Esophagus squamous epithelium (tissue), 5 donors: ENCODE data around the gene ACVR1B. TPM values are rescaled to one million over a fixed set of nuclear protein-coding genes. Genes with fewer than 3 reads are reported as not detected.

Experiments
- DNase-seq: peaks from one replicate; lab custom pipeline; 2025; lab: John Stamatoyannopoulos, UW
- H3K27ac ChIP-seq, 4 donors: fragments of 200-600 bp; sonication (generic); one replicate each; pipeline ENCODE4 v1.5.1; 2016 to 2019; ENCODE audit warnings: mild to moderate bottlenecking in 1 of 4
- H3K27me3 ChIP-seq, 4 donors: fragments of 200-600 bp; sonication (generic); 1 replicate in 3 of 4; 2 replicates in 1 of 4; pipeline versions ENCODE4 v1.5.1 to v1.6.0; 2017 to 2021; ENCODE audit warnings: antibody characterized with exemption in 1 of 4
- H3K36me3 ChIP-seq, 3 donors: fragments of 200-600 bp; sonication (generic); one replicate each; pipeline ENCODE4 v1.5.1; 2016 to 2019
- H3K4me1 ChIP-seq, 3 donors: fragments of 200-600 bp; sonication (generic); one replicate each; pipeline ENCODE4 v1.5.1; 2017 to 2019
- H3K4me3 ChIP-seq, 4 donors: fragments of 200-600 bp; sonication (generic); 1 replicate in 3 of 4; 2 replicates in 1 of 4; pipeline ENCODE4 v1.5.1; 2016 to 2019; ENCODE audit warnings: mild to moderate bottlenecking in 2 of 4, moderate library complexity in 1 of 4
- H3K9me3 ChIP-seq, 3 donors: fragments of 200-600 bp; sonication (generic); one replicate each; pipeline ENCODE4 v1.5.1; 2016 to 2019
- POLR2A ChIP-seq, 4 donors: fragments of 450-650 bp; IDR thresholded peaks; one replicate each; pipeline ENCODE4 v1.6.1; 2017; ENCODE audit warnings: antibody characterized with exemption in 4 of 4, mild to moderate bottlenecking in 4 of 4, moderate library complexity in 3 of 4
- WGBS, 2 donors: methylation state at CpG; one replicate each; pipeline ENCODE4 v1.1.5; 2018; 5-methylcytosine and 5-hydroxymethylcytosine counted together
- intact Hi-C: fragments of 100-400 bp; cut with DNase I; formaldehyde crosslinking; loops from one replicate; pipeline ENCODE4 v1.15.0; 2022
- total RNA-seq, 4 donors: library from RNA; depleted of rRNA; stranded (reverse); fragments of >200 nt; gene quantifications; one replicate each; pipeline ENCODE4 v1.1.0, GENCODE V29; 2016
- TF ChIP-seq, protein P1 (sequence below), 6 experiments: fragments of 450-650 bp in 4 of 6; fragments of 200-600 bp in 2 of 6; sonication (generic) in 2 of 6; IDR thresholded peaks; one replicate each; pipeline ENCODE4 v1.5.1; 2016 to 2019; ENCODE audit warnings: antibody characterized with exemption in 6 of 6, mild to moderate bottlenecking in 4 of 6, moderate library complexity in 4 of 6
- donor health status: DM: yes; HTN: yes; CAD: no.

The ACVR1B gene
- total RNA-seq, 4 donors from 2014 or later, result 11.4 to 31.7 (median 16.8) TPM

DNA sequence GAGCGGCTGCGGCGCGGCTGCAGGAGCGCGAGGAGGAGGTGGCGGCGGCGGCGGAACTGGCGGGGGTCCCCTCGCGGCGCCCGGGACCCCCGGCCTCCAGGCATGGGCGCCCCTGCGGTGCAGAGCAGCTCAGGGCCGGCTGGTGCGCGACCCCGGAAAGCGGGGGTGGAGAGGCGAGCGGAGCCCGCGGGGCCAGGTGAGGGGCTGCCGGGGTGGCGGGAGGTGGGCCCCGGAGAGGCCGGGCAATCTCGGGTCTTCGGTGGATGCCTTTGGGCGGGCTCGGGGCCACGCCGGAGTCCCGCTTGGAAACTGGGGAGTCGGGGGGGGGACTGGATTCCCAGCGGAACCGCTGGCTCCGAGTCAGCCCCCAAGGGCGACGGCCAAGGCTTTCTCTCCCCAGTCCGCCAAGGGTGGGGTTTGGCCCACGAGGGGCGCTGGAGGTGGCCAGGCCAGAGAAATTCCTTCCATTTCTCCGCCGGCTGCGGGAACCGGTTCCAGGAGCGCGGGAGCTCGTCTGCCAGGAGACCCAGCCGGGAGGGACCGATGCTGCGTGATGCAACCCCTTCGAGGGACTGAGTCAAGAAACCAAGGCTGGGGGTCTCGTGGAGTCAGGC lies 85.9 kb downstream of the ACVR1B start:
- WGBS, 2 donors, result 7% methylated on average over 3 of the region's 59 CpGs; no CpG with 5 or more reads in 1 of the 2 donors
- no peak for DNase-seq
- no peaks in the 10 kb centered on the region for H3K9me3 ChIP-seq
- H3K27ac ChIP-seq, result peak overlapping the region; percentile 75 to 95 (median 86)
- H3K4me3 ChIP-seq, result peak overlapping the region; percentile 38 to 82 (median 58)
- intact Hi-C loops, result no loop called here
- peaks cover 0 to 32% (median 0%) of the 10 kb centered on the region in 4 donors for H3K27me3 ChIP-seq
- TF ChIP-seq, protein P1, sequence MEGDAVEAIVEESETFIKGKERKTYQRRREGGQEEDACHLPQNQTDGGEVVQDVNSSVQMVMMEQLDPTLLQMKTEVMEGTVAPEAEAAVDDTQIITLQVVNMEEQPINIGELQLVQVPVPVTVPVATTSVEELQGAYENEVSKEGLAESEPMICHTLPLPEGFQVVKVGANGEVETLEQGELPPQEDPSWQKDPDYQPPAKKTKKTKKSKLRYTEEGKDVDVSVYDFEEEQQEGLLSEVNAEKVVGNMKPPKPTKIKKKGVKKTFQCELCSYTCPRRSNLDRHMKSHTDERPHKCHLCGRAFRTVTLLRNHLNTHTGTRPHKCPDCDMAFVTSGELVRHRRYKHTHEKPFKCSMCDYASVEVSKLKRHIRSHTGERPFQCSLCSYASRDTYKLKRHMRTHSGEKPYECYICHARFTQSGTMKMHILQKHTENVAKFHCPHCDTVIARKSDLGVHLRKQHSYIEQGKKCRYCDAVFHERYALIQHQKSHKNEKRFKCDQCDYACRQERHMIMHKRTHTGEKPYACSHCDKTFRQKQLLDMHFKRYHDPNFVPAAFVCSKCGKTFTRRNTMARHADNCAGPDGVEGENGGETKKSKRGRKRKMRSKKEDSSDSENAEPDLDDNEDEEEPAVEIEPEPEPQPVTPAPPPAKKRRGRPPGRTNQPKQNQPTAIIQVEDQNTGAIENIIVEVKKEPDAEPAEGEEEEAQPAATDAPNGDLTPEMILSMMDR (IDR thresholded peaks at IDR 0.05), result no peak
- no peak for TF ChIP-seq POLR2A (IDR thresholded peaks at IDR 0.05)
- H3K4me1 ChIP-seq, result peaks cover 12 to 58% (median 24%) of the 10 kb centered on the region in 3 donors
- H3K36me3 ChIP-seq, result no peaks in the 10 kb centered on the region

GRCh38 chr12:52038447-52038846 lies 86.9 kb downstream of the ACVR1B start:
- H3K27ac ChIP-seq, result peak overlapping the region in 3 of 4 donors; percentile 86 to 95 (median 86)
- WGBS, 2 donors, result 75 to 83% methylated on average over 6 of the region's 6 CpGs
- no peaks in the 10 kb centered on the region for H3K36me3 ChIP-seq
- H3K27me3 ChIP-seq, result peaks cover 0 to 32% (median 0%) of the 10 kb centered on the region in 4 donors
- no peaks in the 10 kb centered on the region for H3K9me3 ChIP-seq
- peak in 1 of 4 donors; percentile 8 for TF ChIP-seq POLR2A (IDR thresholded peaks at IDR 0.05)
- TF ChIP-seq, protein P1 (IDR thresholded peaks at IDR 0.05), result no peak
- H3K4me3 ChIP-seq, result peak overlapping the region in 1 of 4 donors; percentile 82
- DNase-seq, result no peak
- peaks cover 12 to 58% (median 27%) of the 10 kb centered on the region in 3 donors for H3K4me1 ChIP-seq
- intact Hi-C loops, result no loop called here

GRCh38 chr12:52041035-52041434 lies 89.5 kb downstream of the ACVR1B start:
- peaks cover 22 to 73% (median 46%) of the 10 kb centered on the region in 3 donors for H3K4me1 ChIP-seq
- no peak for TF ChIP-seq POLR2A (IDR thresholded peaks at IDR 0.05)
- TF ChIP-seq, protein P1 (IDR thresholded peaks at IDR 0.05), result no peak
- no peak for DNase-seq

GRCh38 chr12:52041695-52042123 lies 90.2 kb downstream of the ACVR1B start:
- no peaks in the 10 kb centered on the region for H3K36me3 ChIP-seq
- DNase-seq, result no peak
- peaks cover 20 to 73% (median 43%) of the 10 kb centered on the region in 3 donors for H3K4me1 ChIP-seq
- TF ChIP-seq, protein P1 (IDR thresholded peaks at IDR 0.05), result no peak
- TF ChIP-seq POLR2A (IDR thresholded peaks at IDR 0.05), result no peak
- H3K4me3 ChIP-seq, result no peak overlapping the region
- intact Hi-C loops, result no loop called here
- WGBS, 2 donors, result 41 to 80% methylated on average over 2 to 6 of the region's 6 CpGs
- peak overlapping the region in 3 of 4 donors; percentile 13 to 85 (median 84) for H3K27ac ChIP-seq
- H3K9me3 ChIP-seq, result no peaks in the 10 kb centered on the region
- peaks cover 0 to 20% (median 0%) of the 10 kb centered on the region in 4 donors for H3K27me3 ChIP-seq

More at GRCh38 chr12:52041035-52041434, 89.5 kb downstream of the ACVR1B start:
- 65 to 77% methylated on average over 2 to 3 of the region's 3 CpGs for WGBS, 2 donors
- no peaks in the 10 kb centered on the region for H3K36me3 ChIP-seq
- H3K4me3 ChIP-seq, result no peak overlapping the region
- H3K27me3 ChIP-seq, result peaks cover 0 to 22% (median 0%) of the 10 kb centered on the region in 4 donors
- peak overlapping the region in 2 of 4 donors; percentile 1 to 85 for H3K27ac ChIP-seq
- H3K9me3 ChIP-seq, result no peaks in the 10 kb centered on the region
- intact Hi-C loops, result no loop called here

GRCh38 chr12:52042706-52043385 lies 91.3 kb downstream of the ACVR1B start:
- DNase-seq, result no peak
- 83 to 88% methylated on average over 2 to 4 of the region's 8 CpGs for WGBS, 2 donors

More at GRCh38 chr12:52042706-52043385, 91.3 kb downstream of the ACVR1B start:
- H3K9me3 ChIP-seq, result no peaks in the 10 kb centered on the region
- TF ChIP-seq, protein P1 (IDR thresholded peaks at IDR 0.05), result no peak
- TF ChIP-seq POLR2A (IDR thresholded peaks at IDR 0.05), result no peak
- intact Hi-C loops, result no loop called here
- H3K27ac ChIP-seq, result peak overlapping the region in 3 of 4 donors; percentile 79 to 85 (median 84)
- peaks cover 13 to 70% (median 37%) of the 10 kb centered on the region in 3 donors for H3K4me1 ChIP-seq
- H3K27me3 ChIP-seq, result peaks cover 0 to 13% (median 0%) of the 10 kb centered on the region in 4 donors
- no peak overlapping the region for H3K4me3 ChIP-seq
- no peaks in the 10 kb centered on the region for H3K36me3 ChIP-seq
